Ishikawa (cell line): ENCODE measurements around the gene NFKB1.

ENCODE experiments used
- CEBPB ChIP-seq: IDR thresholded peaks from 2 replicates; pipeline ENCODE4 v1.6.1; 2012
- CREB1 ChIP-seq: IDR thresholded peaks from 2 replicates; pipeline ENCODE4 v1.6.1; 2012; ENCODE audit warnings: low read depth
- EGR1 ChIP-seq: IDR thresholded peaks from 2 replicates; pipeline ENCODE4 v1.6.1; 2012
- EP300 ChIP-seq: IDR thresholded peaks from 2 replicates; pipeline ENCODE4 v1.6.1; 2012; ENCODE audit warnings: borderline replicate concordance
- FOXM1 ChIP-seq: IDR thresholded peaks from 2 replicates; pipeline ENCODE4 v1.6.1; 2012; ENCODE audit warnings: low read depth, borderline replicate concordance
- MAX ChIP-seq: IDR thresholded peaks from 2 replicates; pipeline ENCODE4 v1.6.1; 2012
- NFIC ChIP-seq: IDR thresholded peaks from 2 replicates; pipeline ENCODE4 v1.6.1; 2012
- RAD21 ChIP-seq: IDR thresholded peaks from 2 replicates; pipeline ENCODE4 v1.6.1; 2012; ENCODE audit warnings: low read depth
- REST ChIP-seq: IDR thresholded peaks from 2 replicates; pipeline ENCODE4 v1.6.1; 2012; ENCODE audit warnings: low read depth, mild to moderate bottlenecking
- TAF1 ChIP-seq: IDR thresholded peaks from 2 replicates; pipeline ENCODE4 v1.6.1; 2012; ENCODE audit warnings: low read depth, mild to moderate bottlenecking
- TCF12 ChIP-seq: IDR thresholded peaks from 2 replicates; pipeline ENCODE4 v1.6.1; 2012; ENCODE audit warnings: low read depth
- TEAD4 ChIP-seq: IDR thresholded peaks from 2 replicates; pipeline ENCODE4 v1.6.1; 2012
- USF1 ChIP-seq: IDR thresholded peaks from 2 replicates; pipeline ENCODE4 v1.6.1; 2012
- YY1 ChIP-seq: IDR thresholded peaks from 2 replicates; pipeline ENCODE4 v1.6.1; 2012; ENCODE audit warnings: low read depth
- ZBTB7A ChIP-seq: IDR thresholded peaks from 2 replicates; pipeline ENCODE4 v1.6.1; 2012; ENCODE audit warnings: low read depth

NFKB1 gene

GRCh38 chr4:102633100-102633499 is 131.9 kb downstream of the NFKB1 start:
- TF ChIP-seq USF1 (no peak), YY1 (no peak), NFIC (no peak), ZBTB7A (no peak), EP300 (no peak), REST (no peak), RAD21 (no peak), CREB1 (no peak), FOXM1 (no peak), MAX (no peak), TAF1 (no peak), CEBPB (no peak), EGR1 (no peak), TEAD4 (no peak), TCF12 (no peak)

GRCh38 chr4:102637391-102637790 is 136.2 kb downstream of the NFKB1 start:
- TF ChIP-seq ZBTB7A = no peak
- no peak for TF ChIP-seq CREB1
- no peak for TF ChIP-seq YY1
- no peak for TF ChIP-seq NFIC
- no peak for TF ChIP-seq TEAD4
- TF ChIP-seq USF1 = no peak
- TF ChIP-seq REST = no peak
- no peak for TF ChIP-seq TCF12
- TF ChIP-seq CEBPB = no peak
- TF ChIP-seq RAD21 = no peak
- TF ChIP-seq EP300 = no peak
- no peak for TF ChIP-seq MAX
- no peak for TF ChIP-seq FOXM1
- no peak for TF ChIP-seq TAF1
- TF ChIP-seq EGR1 = no peak

- TF ChIP-seq CEBPB = no peak
- TF ChIP-seq TCF12 = no peak
Measured at GRCh38 chr4:102638621-102639020, 137.5 kb downstream of the NFKB1 start.

- no peak for TF ChIP-seq RAD21
- no peak for TF ChIP-seq MAX
- TF ChIP-seq NFIC = no peak
- TF ChIP-seq ZBTB7A = no peak
- no peak for TF ChIP-seq FOXM1
- TF ChIP-seq EGR1 = no peak
- TF ChIP-seq USF1 = no peak
- TF ChIP-seq TAF1 = no peak
- TF ChIP-seq CEBPB = no peak
- TF ChIP-seq TEAD4 = no peak
- TF ChIP-seq REST = no peak
- no peak for TF ChIP-seq CREB1
- no peak for TF ChIP-seq TCF12
- TF ChIP-seq EP300 = no peak
- TF ChIP-seq YY1 = no peak
Measured at GRCh38 chr4:102639598-102639997, 138.4 kb downstream of the NFKB1 start.
